ENCODE measurements around the gene CEACAM19. TPM values are rescaled to one million over a fixed set of nuclear protein-coding genes. Genes with fewer than 3 reads are reported as not detected.
"Not testable (repeated sequence)": the region's sequence is repeated elsewhere in the genome, so short reads cannot be mapped to it uniquely, and the experiment has no call there.

CEACAM19 gene
- total and polyA plus RNA-seq, 9 of the 15 experiments (the other 6 are each of a cell fraction or from before 2014, with no cell fraction given) = 0.15 to 0.30 (median 0.23) TPM; not detected in 5

DNA sequence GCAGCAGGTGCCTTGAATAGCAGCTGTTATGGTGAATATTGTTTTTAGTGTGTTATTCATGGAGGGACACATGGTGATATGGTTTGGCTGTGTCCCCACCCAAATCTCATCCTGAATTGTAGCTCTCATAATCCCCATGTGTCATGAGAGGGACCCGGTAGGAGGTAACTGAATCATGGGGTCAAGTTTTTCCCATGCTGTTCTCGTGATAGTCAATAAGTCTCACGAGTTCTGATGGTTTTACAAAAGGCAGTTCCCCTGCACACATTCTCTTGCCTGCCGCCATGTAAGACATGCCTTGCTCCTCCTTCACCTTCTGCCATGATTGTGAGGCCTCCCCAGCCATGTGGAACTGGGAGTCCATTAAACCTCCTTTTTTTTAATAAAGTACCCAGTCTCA is 45.6 kb upstream of the CEACAM19 start:
- H3K4me1 ChIP-seq (replicated peaks in 1 of 2; ENCODE audit: control insufficient read depth in 2 of 2, insufficient read depth in 2 of 2, low read length in 2 of 2); H3K9me1 ChIP-seq (ENCODE audit: control insufficient read depth, insufficient read depth, low read length); intact Hi-C loops (cut with micrococcal nuclease); in situ Hi-C loops (cut with MboI); ATAC-seq; DNase-seq (ENCODE audit: extremely low read depth in 1 of 4, low spot score in 3 of 4); H3K4me2 ChIP-seq (ENCODE audit: insufficient read depth, low read length); FAIRE-seq; H3K27me3 ChIP-seq (ENCODE audit: control insufficient read depth in 2 of 2, insufficient read depth in 2 of 2, low read length in 2 of 2); H2AFZ ChIP-seq (ENCODE audit: low read depth, low read length); H4K20me1 ChIP-seq (replicated peaks; ENCODE audit: control insufficient read depth, insufficient read depth, low read length); H3K9me3 ChIP-seq (replicated peaks; ENCODE audit: control insufficient read depth, insufficient read depth, low read depth, low read length); BruUV-seq (replicated peaks); H3K36me3 ChIP-seq (ENCODE audit: control insufficient read depth, insufficient read depth, low read length); H3K27ac ChIP-seq (ENCODE audit: extremely low read depth, low read depth, low read length); H3K9ac ChIP-seq (ENCODE audit: insufficient read depth in 1 of 2, low read depth in 2 of 2, low read length in 2 of 2); CTCF ChIA-PET (ENCODE audit: low intra/inter-chr PET ratio); H3K4me3 ChIP-seq; H3K79me2 ChIP-seq (ENCODE audit: control insufficient read depth, insufficient read depth, low read length): not testable (repeated sequence)
- 16% methylated on average over 4 of the region's 4 CpGs for WGBS (ENCODE audit: insufficient coverage, low coverage, missing lambda C conversion rate)
- POLR2A ChIA-PET = interaction anchor here (0.8 to 1.1 kb wide), 2 partner anchors 10 to 26 kb away, joined by 3 read pairs; no protein-coding TSS in a partner anchor
- peak; percentile 37 for TF ChIP-seq ZFP36 (IDR thresholded peaks at IDR 0.05; ENCODE audit: low read depth, low read length, partially characterized antibody)
- TF ChIP-seq ZNF431 (CRISPR knock-in tag; IDR thresholded peaks at IDR 0.05) = peak; percentile 96

DNA sequence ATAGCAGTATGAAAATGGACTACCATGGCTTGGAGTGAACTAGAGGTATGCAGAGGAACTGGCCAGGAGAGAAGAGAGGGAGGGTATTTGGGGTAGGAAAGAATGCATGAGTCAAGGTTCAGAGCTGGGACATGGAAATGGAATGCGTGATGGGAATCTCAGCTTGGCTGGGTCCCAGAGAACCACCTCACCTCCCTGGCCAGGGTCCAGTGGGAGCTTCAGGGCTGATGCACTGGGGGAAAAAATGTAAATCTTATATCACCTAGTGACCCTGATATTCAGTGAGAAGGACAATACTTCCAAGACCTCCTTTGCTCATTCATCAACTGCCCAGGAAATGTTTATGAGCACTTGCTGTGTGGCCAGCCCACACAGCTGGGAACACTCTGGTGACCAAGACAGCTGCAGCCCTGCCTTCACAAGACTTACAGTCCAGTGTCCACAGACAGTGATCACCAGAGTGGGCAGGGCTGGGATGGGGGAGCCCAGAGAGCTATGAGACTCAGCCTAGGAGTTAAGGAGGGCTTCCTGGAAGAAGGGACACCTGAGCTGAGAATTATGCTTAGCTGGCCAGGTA is 45.1 kb upstream of the CEACAM19 start:
- no TSS peak for BruUV-seq (replicated peaks)
- FAIRE-seq = no peak
- no peaks in the 10 kb centered on the region for H3K36me3 ChIP-seq (ENCODE audit: control insufficient read depth, insufficient read depth, low read length)
- H3K9me1 ChIP-seq (ENCODE audit: control insufficient read depth, insufficient read depth, low read length) = no peaks in the 10 kb centered on the region
- no peaks in the 10 kb centered on the region; a peak in 1 of 5 replicates for H3K27me3 ChIP-seq (ENCODE audit: control insufficient read depth in 2 of 2, insufficient read depth in 2 of 2, low read length in 2 of 2)
- H4K20me1 ChIP-seq (replicated peaks; ENCODE audit: control insufficient read depth, insufficient read depth, low read length) = no peaks in the 10 kb centered on the region
- H3K9ac ChIP-seq (ENCODE audit: insufficient read depth in 1 of 2, low read depth in 2 of 2, low read length in 2 of 2) = no peak overlapping the region
- in situ Hi-C loops (cut with MboI) (no loop called here), intact Hi-C loops (cut with micrococcal nuclease) (no loop called here)
- ATAC-seq = no peak
- 0% methylated on average over 1 of the region's 1 CpG for WGBS (ENCODE audit: insufficient coverage, low coverage, missing lambda C conversion rate)
- no peaks in the 10 kb centered on the region for H3K79me2 ChIP-seq (ENCODE audit: control insufficient read depth, insufficient read depth, low read length)
- peak; percentile 34 for TF ChIP-seq ZFP36 (IDR thresholded peaks at IDR 0.05; ENCODE audit: low read depth, low read length, partially characterized antibody)
- TF ChIP-seq, protein P1, sequence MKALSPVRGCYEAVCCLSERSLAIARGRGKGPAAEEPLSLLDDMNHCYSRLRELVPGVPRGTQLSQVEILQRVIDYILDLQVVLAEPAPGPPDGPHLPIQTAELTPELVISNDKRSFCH (CRISPR knock-in tag; IDR thresholded peaks at IDR 0.05) = no peak
- TF ChIP-seq, protein P1 (tag; IDR thresholded peaks at IDR 0.05) = no peak
- DNase-seq (ENCODE audit: extremely low read depth in 1 of 4, low spot score in 3 of 4) = no peak
- H3K4me3 ChIP-seq = no peak overlapping the region
- H2AFZ ChIP-seq (ENCODE audit: low read depth, low read length) = no peak overlapping the region
- H3K4me2 ChIP-seq (ENCODE audit: insufficient read depth, low read length) = no peak overlapping the region
- H3K4me1 ChIP-seq (replicated peaks in 1 of 2; ENCODE audit: control insufficient read depth in 2 of 2, insufficient read depth in 2 of 2, low read length in 2 of 2) = no peaks in the 10 kb centered on the region; a peak in 1 of 5 replicates
- CTCF ChIA-PET (ENCODE audit: low intra/inter-chr PET ratio) = no interaction called here
- POLR2A ChIA-PET = interaction anchor here (0.8 to 1.1 kb wide), 2 partner anchors 10 to 26 kb away, joined by 3 read pairs; no protein-coding TSS in a partner anchor
- H3K9me3 ChIP-seq (replicated peaks; ENCODE audit: control insufficient read depth, insufficient read depth, low read depth, low read length) = no peaks in the 10 kb centered on the region
- no peak overlapping the region for H3K27ac ChIP-seq (ENCODE audit: extremely low read depth, low read depth, low read length)
